GM12878 (cell line): ENCODE results near the gene ADRA2B.

Experiments used
- CEBPB ChIP-seq, 2 experiments: fragments of 150-350 bp in 1 of 2; IDR thresholded peaks; 2 replicates each; pipeline ENCODE4 v1.6.1; 2012 to 2014; ENCODE audit warnings: low read depth in 2 of 2, low read length in 2 of 2, borderline replicate concordance in 1 of 2, inconsistent platforms in 1 of 2
- DPF2 ChIP-seq: fragments of 450-650 bp; IDR thresholded peaks from 2 replicates; pipeline ENCODE4 v1.6.1; 2017; ENCODE audit warnings: mild to moderate bottlenecking
- NFYB ChIP-seq: IDR thresholded peaks from 2 replicates; pipeline ENCODE4 v1.6.1; 2011; ENCODE audit warnings: low read depth, mild to moderate bottlenecking, low read length, improper control_type of control experiment, moderate library complexity; ENCODE audit not compliant: insufficient read depth
- POLR2A ChIP-seq: IDR thresholded peaks from 2 replicates; pipeline ENCODE4 v1.6.1; 2011; ENCODE audit warnings: low read depth, mild to moderate bottlenecking, low read length
- TCF7 ChIP-seq: IDR thresholded peaks from 2 replicates; pipeline ENCODE4 v1.6.1; 2014; ENCODE audit warnings: antibody characterized with exemption, borderline replicate concordance
- TF ChIP-seq, protein P1 (sequence below), 3 experiments: IDR thresholded peaks in 2 of 3; conservative IDR thresholded peaks in 1 of 3; 2 replicates each; pipeline ENCODE4 v1.5.1; 2011; ENCODE audit warnings: low read depth in 3 of 3, low read length in 3 of 3, mild to moderate bottlenecking in 3 of 3, control low read depth in 2 of 3, moderate library complexity in 2 of 3, inconsistent platforms in 1 of 3, mixed read lengths in 1 of 3; ENCODE audit not compliant: control insufficient read depth in 2 of 3, insufficient read depth in 1 of 3; ENCODE audit errors: extremely low read depth in 1 of 3
- TF ChIP-seq, protein P2 (sequence below): fragments of 450-650 bp; IDR thresholded peaks from 2 replicates; pipeline ENCODE4 v1.6.1; 2014; ENCODE audit warnings: mild to moderate bottlenecking

DNA sequence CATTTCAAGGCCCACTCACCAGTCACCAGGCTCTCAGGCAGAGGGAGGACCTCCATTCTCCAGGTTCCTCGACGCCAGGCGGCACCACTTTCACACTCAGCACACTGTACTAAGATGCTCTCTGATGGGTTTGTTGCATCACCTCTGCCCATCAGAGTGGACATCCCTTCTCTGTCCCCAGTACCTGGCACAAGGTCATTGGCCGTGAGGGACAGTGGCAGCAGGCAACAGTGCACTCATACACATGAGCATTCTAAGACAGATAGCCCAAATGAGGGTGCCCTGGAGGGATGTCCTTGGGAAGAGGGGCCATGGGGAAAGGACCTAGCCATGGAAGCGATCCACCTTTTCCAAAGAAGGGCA lies 3.0 kb upstream of the ADRA2B start:
- TF ChIP-seq POLR2A (no peak), DPF2 (no peak), NFYB (no peak), CEBPB (IDR thresholded peaks at IDR 0.05; ENCODE audit: borderline replicate concordance in 1 of 2, low read depth in 2 of 2, low read length in 2 of 2) (no peak), TCF7 (no peak)
- TF ChIP-seq, protein P1, sequence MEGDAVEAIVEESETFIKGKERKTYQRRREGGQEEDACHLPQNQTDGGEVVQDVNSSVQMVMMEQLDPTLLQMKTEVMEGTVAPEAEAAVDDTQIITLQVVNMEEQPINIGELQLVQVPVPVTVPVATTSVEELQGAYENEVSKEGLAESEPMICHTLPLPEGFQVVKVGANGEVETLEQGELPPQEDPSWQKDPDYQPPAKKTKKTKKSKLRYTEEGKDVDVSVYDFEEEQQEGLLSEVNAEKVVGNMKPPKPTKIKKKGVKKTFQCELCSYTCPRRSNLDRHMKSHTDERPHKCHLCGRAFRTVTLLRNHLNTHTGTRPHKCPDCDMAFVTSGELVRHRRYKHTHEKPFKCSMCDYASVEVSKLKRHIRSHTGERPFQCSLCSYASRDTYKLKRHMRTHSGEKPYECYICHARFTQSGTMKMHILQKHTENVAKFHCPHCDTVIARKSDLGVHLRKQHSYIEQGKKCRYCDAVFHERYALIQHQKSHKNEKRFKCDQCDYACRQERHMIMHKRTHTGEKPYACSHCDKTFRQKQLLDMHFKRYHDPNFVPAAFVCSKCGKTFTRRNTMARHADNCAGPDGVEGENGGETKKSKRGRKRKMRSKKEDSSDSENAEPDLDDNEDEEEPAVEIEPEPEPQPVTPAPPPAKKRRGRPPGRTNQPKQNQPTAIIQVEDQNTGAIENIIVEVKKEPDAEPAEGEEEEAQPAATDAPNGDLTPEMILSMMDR (IDR thresholded peaks at IDR 0.05 in 2 of 3, conservative IDR thresholded peaks at IDR 0.05 in 1 of 3; ENCODE audit: control insufficient read depth in 2 of 3, extremely low read depth in 1 of 3, insufficient read depth in 1 of 3, low read depth in 3 of 3, low read length in 3 of 3): no peak
- TF ChIP-seq, protein P2, sequence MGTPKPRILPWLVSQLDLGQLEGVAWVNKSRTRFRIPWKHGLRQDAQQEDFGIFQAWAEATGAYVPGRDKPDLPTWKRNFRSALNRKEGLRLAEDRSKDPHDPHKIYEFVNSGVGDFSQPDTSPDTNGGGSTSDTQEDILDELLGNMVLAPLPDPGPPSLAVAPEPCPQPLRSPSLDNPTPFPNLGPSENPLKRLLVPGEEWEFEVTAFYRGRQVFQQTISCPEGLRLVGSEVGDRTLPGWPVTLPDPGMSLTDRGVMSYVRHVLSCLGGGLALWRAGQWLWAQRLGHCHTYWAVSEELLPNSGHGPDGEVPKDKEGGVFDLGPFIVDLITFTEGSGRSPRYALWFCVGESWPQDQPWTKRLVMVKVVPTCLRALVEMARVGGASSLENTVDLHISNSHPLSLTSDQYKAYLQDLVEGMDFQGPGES: no peak
